ENCODE data around the gene KLHDC3. TPM values are rescaled to one million over a fixed set of nuclear protein-coding genes. Genes with fewer than 3 reads are reported as not detected.
A peak's percentile ranks its signal among the peaks of the same experiment; 100 is the strongest.

The KLHDC3 gene
- total and polyA plus RNA-seq, 9 of the 15 experiments (the other 6 are each of a cell fraction or from before 2014, with no cell fraction given): 4.5 to 171 (median 107) TPM

GRCh38 chr6:42978839-42979522, 35.1 kb upstream of the KLHDC3 start, which contains the start of gene PEX6 (continued):
- no peak for TF ChIP-seq RBM34 (IDR thresholded peaks at IDR 0.05; ENCODE audit: borderline replicate concordance, insufficient read depth, low read length)
- TF ChIP-seq ZC3H4 (CRISPR knock-in tag; IDR thresholded peaks at IDR 0.05; ENCODE audit: borderline replicate concordance): no peak
- no peak; the same call in 1 of the 2 replicates for TF ChIP-seq LEF1 (IDR thresholded peaks at IDR 0.05)
- no peak for TF ChIP-seq JUNB (CRISPR knock-in tag; conservative IDR thresholded peaks at IDR 0.05)
- peak; percentile 69; the same call in 1 of the 2 replicates for TF ChIP-seq PML (IDR thresholded peaks at IDR 0.05; ENCODE audit: low read length)
- TF ChIP-seq ZNF282 (CRISPR knock-in tag; IDR thresholded peaks at IDR 0.05): no peak
- TF ChIP-seq ZNF12 (CRISPR knock-in tag; IDR thresholded peaks at IDR 0.05): no peak
- no peak for TF ChIP-seq ZBTB5 (IDR thresholded peaks at IDR 0.05)
- peak; percentile 97 for TF ChIP-seq GABPA (tag; conservative IDR thresholded peaks at IDR 0.05; ENCODE audit: low read depth)
- no peak for TF ChIP-seq ZNF780A (CRISPR knock-in tag; IDR thresholded peaks at IDR 0.05)
- peak; percentile 74 for TF ChIP-seq MAFG (tag; conservative IDR thresholded peaks at IDR 0.05)
- no peak for TF ChIP-seq DNMT1 (IDR thresholded peaks at IDR 0.05)
- no peak for TF ChIP-seq ELK3 (CRISPR knock-in tag; IDR thresholded peaks at IDR 0.05)
- peak; percentile 75; the same call in 1 of the 2 replicates for TF ChIP-seq ZNF395 (CRISPR knock-in tag; IDR thresholded peaks at IDR 0.05)
- peak; percentile 75 for TF ChIP-seq DPF2 (IDR thresholded peaks at IDR 0.05)
- TF ChIP-seq MAX (CRISPR knock-in tag; IDR thresholded peaks at IDR 0.05): 0 out of 2 replicates have a peak, but pooled peaks have one; percentile 67
- no peak for TF ChIP-seq PURB (CRISPR knock-in tag; IDR thresholded peaks at IDR 0.05; ENCODE audit: low read depth)
- peak; percentile 94 for TF ChIP-seq MYC (IDR thresholded peaks at IDR 0.05; ENCODE audit: low read depth, low read length)
- TF ChIP-seq MYC (CRISPR knock-in tag; IDR thresholded peaks at IDR 0.05; ENCODE audit: borderline replicate concordance, low read depth): no peak; the same call in 1 of the 2 replicates
- 0 out of 4 replicates have a peak, but pooled peaks of 1 of the 2 experiments have one; percentile 19 for TF ChIP-seq TRIM24 (IDR thresholded peaks at IDR 0.05)
- no peak for TF ChIP-seq ZNF445 (CRISPR knock-in tag; IDR thresholded peaks at IDR 0.05; ENCODE audit: low read depth)
- peak; percentile 94 for TF ChIP-seq HNRNPLL (IDR thresholded peaks at IDR 0.05; ENCODE audit: low read depth, low read length, poor library complexity, severe bottlenecking)
- no peak for TF ChIP-seq NFYB (IDR thresholded peaks at IDR 0.05; ENCODE audit: extremely low read depth, insufficient read length)
- TF ChIP-seq COPS2 (conservative IDR thresholded peaks at IDR 0.05): no peak
- TF ChIP-seq LCOR (CRISPR knock-in tag; IDR thresholded peaks at IDR 0.05): no peak
- no peak for TF ChIP-seq ZNF785 (CRISPR knock-in tag; IDR thresholded peaks at IDR 0.05)
